ENCODE results near the gene SCAP.

DNA sequence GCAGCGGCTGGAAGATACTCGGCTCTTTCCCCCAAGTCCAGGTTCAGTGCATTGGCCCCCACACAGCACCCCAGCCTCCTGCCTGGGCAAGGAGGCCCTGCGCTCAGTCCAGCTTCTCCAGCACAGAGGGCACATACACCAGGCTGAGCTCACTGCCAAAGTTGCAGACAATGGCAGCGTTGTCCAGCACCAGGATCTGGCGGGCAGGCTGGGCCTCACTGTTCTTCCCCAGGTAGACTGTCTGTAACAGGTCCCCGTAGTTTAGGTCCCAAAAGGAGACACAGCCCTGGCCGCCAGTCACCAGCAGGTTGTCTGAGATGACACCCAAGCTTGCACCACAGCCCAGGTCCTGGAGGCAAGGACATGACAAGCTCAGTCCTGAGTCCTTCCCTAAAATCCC lies 62.0 kb downstream of the SCAP start:
- no peak for TF ChIP-seq POLR2AphosphoS5 (IDR thresholded peaks at IDR 0.05; ENCODE audit: insufficient read depth in 1 of 2, low read depth in 1 of 2)
- TF ChIP-seq, protein P1, sequence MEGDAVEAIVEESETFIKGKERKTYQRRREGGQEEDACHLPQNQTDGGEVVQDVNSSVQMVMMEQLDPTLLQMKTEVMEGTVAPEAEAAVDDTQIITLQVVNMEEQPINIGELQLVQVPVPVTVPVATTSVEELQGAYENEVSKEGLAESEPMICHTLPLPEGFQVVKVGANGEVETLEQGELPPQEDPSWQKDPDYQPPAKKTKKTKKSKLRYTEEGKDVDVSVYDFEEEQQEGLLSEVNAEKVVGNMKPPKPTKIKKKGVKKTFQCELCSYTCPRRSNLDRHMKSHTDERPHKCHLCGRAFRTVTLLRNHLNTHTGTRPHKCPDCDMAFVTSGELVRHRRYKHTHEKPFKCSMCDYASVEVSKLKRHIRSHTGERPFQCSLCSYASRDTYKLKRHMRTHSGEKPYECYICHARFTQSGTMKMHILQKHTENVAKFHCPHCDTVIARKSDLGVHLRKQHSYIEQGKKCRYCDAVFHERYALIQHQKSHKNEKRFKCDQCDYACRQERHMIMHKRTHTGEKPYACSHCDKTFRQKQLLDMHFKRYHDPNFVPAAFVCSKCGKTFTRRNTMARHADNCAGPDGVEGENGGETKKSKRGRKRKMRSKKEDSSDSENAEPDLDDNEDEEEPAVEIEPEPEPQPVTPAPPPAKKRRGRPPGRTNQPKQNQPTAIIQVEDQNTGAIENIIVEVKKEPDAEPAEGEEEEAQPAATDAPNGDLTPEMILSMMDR (IDR thresholded peaks at IDR 0.05): no peak
- no peak for TF ChIP-seq POLR2A (IDR thresholded peaks at IDR 0.05)

Measured in vagina (tissue), 2 donors.